Fibroblast of lung (primary cell): ENCODE measurements around the gene TRANK1. TPM values are rescaled to one million over a fixed set of nuclear protein-coding genes. Genes with fewer than 3 reads are reported as not detected.

ENCODE experiments used
- DNase-seq, 2 donors: peaks; one replicate each; pipeline versions ENCODE4 v3.0.0 to v3.0.0-alpha.2; 2010; ENCODE audit warnings: low read depth in 2 of 2
- H2AFZ ChIP-seq: 2 replicates; pipeline ENCODE4 v1.5.1; 2012; ENCODE audit warnings: low read length, control low read depth, inconsistent platforms
- H3K27ac ChIP-seq: 2 replicates; pipeline ENCODE4 v1.5.1; 2011; ENCODE audit warnings: low read length, control low read depth; ENCODE audit not compliant: insufficient read depth
- H3K27me3 ChIP-seq: 2 replicates; pipeline ENCODE4 v1.5.1; 2011; ENCODE audit warnings: mild to moderate bottlenecking, low read length; ENCODE audit not compliant: control insufficient read depth, insufficient read depth
- H3K36me3 ChIP-seq: 2 replicates; pipeline ENCODE4 v1.5.1; 2011; ENCODE audit warnings: low read length; ENCODE audit not compliant: control insufficient read depth, insufficient read depth
- H3K4me1 ChIP-seq: 2 replicates; pipeline ENCODE4 v1.5.1; 2011; ENCODE audit warnings: low read length; ENCODE audit not compliant: control insufficient read depth, insufficient read depth; ENCODE audit errors: extremely low read depth
- H3K4me2 ChIP-seq: 2 replicates; pipeline ENCODE4 v1.5.1; 2011; ENCODE audit warnings: low read length, control low read depth; ENCODE audit not compliant: insufficient read depth; ENCODE audit errors: extremely low read depth
- H3K4me3 ChIP-seq, 4 experiments: fragments of 200-600 bp in 1 of 4; sonication (generic) in 1 of 4; replicated peaks in 1 of 4; 2 replicates each; pipeline ENCODE4 v1.5.1; 2011 to 2016; ENCODE audit warnings: low read length in 4 of 4, low read depth in 3 of 4, mild to moderate bottlenecking in 3 of 4, control low read depth in 2 of 4, inconsistent platforms in 1 of 4, mixed read lengths in 1 of 4; ENCODE audit not compliant: insufficient read depth in 1 of 4; ENCODE audit errors: control extremely low read depth in 1 of 4
- H3K79me2 ChIP-seq: 2 replicates; pipeline ENCODE4 v1.5.1; 2012; ENCODE audit warnings: mild to moderate bottlenecking, low read length, inconsistent platforms; ENCODE audit not compliant: control insufficient read depth, insufficient read depth
- H3K9ac ChIP-seq: 2 replicates; pipeline ENCODE4 v1.5.1; 2011; ENCODE audit warnings: mild to moderate bottlenecking, low read length, control low read depth; ENCODE audit not compliant: insufficient read depth
- H3K9me3 ChIP-seq: 2 replicates; pipeline ENCODE4 v1.5.1; 2012; ENCODE audit warnings: low read depth, low read length; ENCODE audit not compliant: control insufficient read depth, insufficient read depth
- H4K20me1 ChIP-seq: 2 replicates; pipeline ENCODE4 v1.5.1; 2011; ENCODE audit warnings: low read length; ENCODE audit not compliant: control insufficient read depth, insufficient read depth; ENCODE audit errors: extremely low read depth
- CTCF ChIP-seq, 2 donors: IDR thresholded peaks in 1 of 2; conservative IDR thresholded peaks in 1 of 2; 1 replicate in 1 of 2; 2 replicates in 1 of 2; pipeline ENCODE4 v1.5.1; 2011 to 2012; ENCODE audit warnings: low read length in 2 of 2, control low read depth in 1 of 2, inconsistent platforms in 1 of 2, low read depth in 1 of 2, mild to moderate bottlenecking in 1 of 2
- EZH2 ChIP-seq: IDR thresholded peaks from 2 replicates; pipeline ENCODE4 v1.5.1; 2012; ENCODE audit warnings: low read length, control low read depth, mild to moderate bottlenecking; ENCODE audit errors: missing control alignments
- polyA plus RNA-seq, 2 donors: library from polyadenylated mRNA; depleted of rRNA in 1 of 2; stranded (reverse) in 1 of 2; unstranded in 1 of 2; fragments of >200 nt; gene quantifications; 2 replicates each; pipeline ENCODE4 v1.2.1, GENCODE V29; 2011 to 2012; ENCODE audit warnings: missing spikeins in 1 of 2
- total RNA-seq: library from RNA; depleted of rRNA; stranded (reverse); fragments of >200 nt; gene quantifications from 2 replicates; pipeline ENCODE4 v1.2.1, GENCODE V29; 2014

Gene TRANK1
- total and polyA plus RNA-seq, 2 donors (not counting 1 experiment from before 2014, with no cell fraction given) = 9.1 to 28.6 TPM

DNA sequence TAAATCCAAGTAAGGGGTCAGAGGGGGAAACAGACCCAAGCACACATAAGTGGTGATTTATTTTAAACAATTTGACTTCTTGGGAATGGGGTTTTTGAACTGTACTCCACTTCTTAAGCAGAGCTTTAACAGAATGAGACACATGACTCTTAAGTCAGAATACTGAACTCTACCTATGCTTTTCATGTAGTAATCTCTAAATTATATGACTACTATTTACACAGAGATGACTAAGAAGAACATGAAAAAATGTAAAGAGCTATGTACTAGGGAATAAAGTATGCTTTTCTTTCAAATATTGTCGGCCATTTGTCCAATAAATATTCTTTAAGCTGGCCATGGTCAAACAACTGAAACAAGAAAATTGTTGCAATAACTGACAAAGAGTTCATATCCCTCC, 35.2 kb downstream of the TRANK1 start:
- Histone ChIP-seq H3K9me3 (no peaks in the 10 kb centered on the region), H3K4me3 (no peak overlapping the region), H3K4me1 (peaks cover 14% of the 10 kb centered on the region), H2AFZ (no peak overlapping the region), H4K20me1 (no peaks in the 10 kb centered on the region), H3K9ac (no peak overlapping the region), H3K27ac (no peak overlapping the region), H3K4me2 (no peak overlapping the region), H3K27me3 (no peaks in the 10 kb centered on the region), H3K79me2 (no peaks in the 10 kb centered on the region), H3K36me3 (no peaks in the 10 kb centered on the region)
- TF ChIP-seq CTCF (conservative IDR thresholded peaks at IDR 0.05 in 1 of 2, IDR thresholded peaks at IDR 0.05 in 1 of 2; ENCODE audit: low read depth in 1 of 2, low read length in 2 of 2) (no peak), EZH2 (no peak)
- no peak for DNase-seq

- Histone ChIP-seq H3K4me2 (no peak overlapping the region), H3K36me3 (no peaks in the 10 kb centered on the region), H3K79me2 (no peaks in the 10 kb centered on the region), H3K27me3 (no peaks in the 10 kb centered on the region), H3K9me3 (no peaks in the 10 kb centered on the region), H3K27ac (no peak overlapping the region), H3K4me1 (peaks cover 14% of the 10 kb centered on the region), H4K20me1 (no peaks in the 10 kb centered on the region), H3K9ac (no peak overlapping the region), H2AFZ (no peak overlapping the region), H3K4me3 (no peak overlapping the region)
- no peak for DNase-seq
- TF ChIP-seq CTCF (conservative IDR thresholded peaks at IDR 0.05 in 1 of 2, IDR thresholded peaks at IDR 0.05 in 1 of 2; ENCODE audit: low read depth in 1 of 2, low read length in 2 of 2) (no peak), EZH2 (no peak)
These were observed 35.7 kb downstream of the TRANK1 start for GRCh38 chr3:36909181-36909580.

DNA sequence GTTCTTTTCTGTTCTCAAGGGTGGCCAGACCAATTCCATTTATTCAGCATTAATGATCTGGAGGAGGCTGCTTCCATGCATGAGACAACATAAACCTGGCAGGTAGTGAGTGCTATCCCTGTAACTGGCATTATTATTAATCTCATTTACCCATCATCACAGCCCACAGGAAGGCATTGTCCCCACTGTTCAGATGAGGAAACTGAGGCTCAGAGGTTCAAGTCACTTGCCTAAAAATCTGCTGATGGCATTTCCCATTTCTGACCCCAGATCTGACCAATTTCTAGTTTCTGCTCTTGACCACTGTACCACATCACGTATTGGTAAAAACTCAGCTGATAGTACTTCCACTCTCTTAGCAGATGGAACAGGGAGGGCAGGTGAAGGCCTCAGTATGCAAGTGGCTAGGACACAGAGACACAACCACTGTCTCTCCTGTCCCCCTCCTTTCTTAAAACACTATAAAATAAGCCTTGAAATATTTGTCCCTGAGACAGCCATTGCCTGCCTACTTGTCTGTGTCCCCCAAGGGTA, 36.1 kb downstream of the TRANK1 start:
- Histone ChIP-seq H4K20me1 (no peaks in the 10 kb centered on the region), H2AFZ (peak overlapping the region; percentile 41), H3K4me2 (peak overlapping the region; percentile 99), H3K9me3 (no peaks in the 10 kb centered on the region), H3K4me3 (peak overlapping the region; percentile 41 to 65 (median 58)), H3K4me1 (peaks cover 14% of the 10 kb centered on the region), H3K79me2 (no peaks in the 10 kb centered on the region), H3K9ac (no peak overlapping the region), H3K36me3 (no peaks in the 10 kb centered on the region), H3K27ac (peak overlapping the region; percentile 85), H3K27me3 (no peaks in the 10 kb centered on the region)
- TF ChIP-seq EZH2 (no peak), CTCF (conservative IDR thresholded peaks at IDR 0.05 in 1 of 2, IDR thresholded peaks at IDR 0.05 in 1 of 2; ENCODE audit: low read depth in 1 of 2, low read length in 2 of 2) (no peak)
- DNase-seq = no peak
